Mesenchymal stem cell (in vitro differentiated cells and primary cell): ENCODE measurements around the gene PDZD2.
A peak's percentile ranks its signal among the peaks of the same experiment; 100 is the strongest.
"Not testable (repeated sequence)": the region's sequence is repeated elsewhere in the genome, so short reads cannot be mapped to it uniquely, and the experiment has no call there.

Source experiments
- DNase-seq: peaks from one replicate; pipeline ENCODE4 v3.0.0-alpha.2; 2013
- H2AFZ ChIP-seq: one replicate; pipeline ENCODE4 v1.6.1; 2013; ENCODE audit warnings: low read depth, mild to moderate bottlenecking, control low read depth, inconsistent platforms, low read length, moderate library complexity
- H2AK5ac ChIP-seq: 2 replicates; pipeline ENCODE4 v1.6.1; 2013; ENCODE audit warnings: low read length, moderate library complexity, mild to moderate bottlenecking, inconsistent platforms; ENCODE audit not compliant: severe bottlenecking
- H2BK120ac ChIP-seq: one replicate; pipeline ENCODE4 v1.6.1; 2013; ENCODE audit warnings: low read depth, mild to moderate bottlenecking, inconsistent platforms, low read length, moderate library complexity
- H2BK12ac ChIP-seq, 2 experiments: one replicate each; pipeline ENCODE4 v1.6.1; 2013; ENCODE audit warnings: inconsistent platforms in 2 of 2, low read length in 2 of 2, mild to moderate bottlenecking in 2 of 2, moderate library complexity in 2 of 2, control low read depth in 1 of 2
- H2BK15ac ChIP-seq: one replicate; pipeline ENCODE4 v1.6.1; 2013; ENCODE audit warnings: mild to moderate bottlenecking, low read depth, inconsistent platforms; ENCODE audit not compliant: poor library complexity, severe bottlenecking
- H2BK5ac ChIP-seq: 2 replicates; pipeline ENCODE4 v1.6.1; 2013; ENCODE audit warnings: low read depth, mild to moderate bottlenecking, low read length, control low read depth, inconsistent platforms; ENCODE audit not compliant: poor library complexity, severe bottlenecking
- H3K14ac ChIP-seq, 2 experiments: one replicate each; pipeline ENCODE4 v1.6.1; 2013; ENCODE audit warnings: inconsistent platforms in 2 of 2, low read length in 2 of 2, control low read depth in 1 of 2, mild to moderate bottlenecking in 1 of 2, moderate library complexity in 1 of 2
- H3K18ac ChIP-seq, 2 experiments: one replicate each; pipeline ENCODE4 v1.6.1; 2013; ENCODE audit warnings: inconsistent platforms in 2 of 2, low read length in 2 of 2, control low read depth in 1 of 2, low read depth in 1 of 2, mild to moderate bottlenecking in 1 of 2
- H3K23ac ChIP-seq, 2 experiments: one replicate each; pipeline ENCODE4 v1.6.1; 2013; ENCODE audit warnings: inconsistent platforms in 2 of 2, low read length in 2 of 2, mild to moderate bottlenecking in 2 of 2, moderate library complexity in 2 of 2, control low read depth in 1 of 2
- H3K27ac ChIP-seq: 2 replicates; pipeline ENCODE4 v1.5.1; 2013; ENCODE audit warnings: mild to moderate bottlenecking, moderate library complexity, low read length, control low read depth, inconsistent platforms; ENCODE audit not compliant: poor library complexity, severe bottlenecking
- H3K27me3 ChIP-seq, 2 experiments: 2 replicates each; pipeline versions ENCODE4 v1.6.1 to v1.7.0; 2013; ENCODE audit warnings: low read length in 2 of 2, mild to moderate bottlenecking in 2 of 2, moderate library complexity in 2 of 2, control low read depth in 1 of 2, inconsistent platforms in 1 of 2; ENCODE audit not compliant: control insufficient read depth in 1 of 2, insufficient read depth in 1 of 2
- H3K36me3 ChIP-seq, 2 experiments: 2 replicates each; pipeline versions ENCODE4 v1.6.1 to v1.7.0; 2013; ENCODE audit warnings: low read length in 2 of 2, control low read depth in 1 of 2, inconsistent platforms in 1 of 2, low read depth in 1 of 2, mild to moderate bottlenecking in 1 of 2; ENCODE audit not compliant: insufficient read depth in 2 of 2, control insufficient read depth in 1 of 2
- H3K4ac ChIP-seq, 2 experiments: one replicate each; pipeline ENCODE4 v1.6.1; 2013; ENCODE audit warnings: inconsistent platforms in 2 of 2, low read length in 2 of 2, mild to moderate bottlenecking in 2 of 2, moderate library complexity in 2 of 2, control low read depth in 1 of 2, low read depth in 1 of 2
- H3K4me1 ChIP-seq: 2 replicates; pipeline ENCODE4 v1.6.1; 2013; ENCODE audit warnings: low read depth, low read length, control low read depth; ENCODE audit not compliant: control insufficient read depth, insufficient read depth
- H3K4me2 ChIP-seq: 2 replicates; pipeline ENCODE4 v1.6.1; 2013; ENCODE audit warnings: low read length, mild to moderate bottlenecking, inconsistent platforms; ENCODE audit not compliant: poor library complexity, severe bottlenecking
- H3K4me3 ChIP-seq, 2 experiments: 2 replicates each; pipeline versions ENCODE4 v1.5.1 to v1.7.0; 2013; ENCODE audit warnings: low read length in 2 of 2, mild to moderate bottlenecking in 2 of 2, control low read depth in 1 of 2, low read depth in 1 of 2; ENCODE audit not compliant: insufficient read depth in 1 of 2
- H3K79me1 ChIP-seq: replicated peaks from 2 replicates; pipeline ENCODE4 v1.6.1; 2013; ENCODE audit warnings: mild to moderate bottlenecking, control low read depth, low read length, inconsistent platforms; ENCODE audit not compliant: poor library complexity, severe bottlenecking
- H3K9ac ChIP-seq: 2 replicates; pipeline ENCODE4 v1.7.0; 2013; ENCODE audit warnings: mild to moderate bottlenecking, low read length, moderate library complexity
- H3K9me3 ChIP-seq: 2 replicates; pipeline ENCODE4 v1.7.0; 2013; ENCODE audit warnings: mild to moderate bottlenecking, low read length; ENCODE audit not compliant: control insufficient read depth
- H4K8ac ChIP-seq: one replicate; pipeline ENCODE4 v1.6.1; 2013; ENCODE audit warnings: inconsistent platforms, mild to moderate bottlenecking, low read length, moderate library complexity
- H4K91ac ChIP-seq: one replicate; pipeline ENCODE4 v1.6.1; 2013; ENCODE audit warnings: mild to moderate bottlenecking, low read length, inconsistent platforms
- WGBS: methylation state at CpG from one replicate; pipeline ENCODE4 v1.1.7; 2013; ENCODE audit warnings: mixed read lengths; 5-methylcytosine and 5-hydroxymethylcytosine counted together

Gene PDZD2

DNA sequence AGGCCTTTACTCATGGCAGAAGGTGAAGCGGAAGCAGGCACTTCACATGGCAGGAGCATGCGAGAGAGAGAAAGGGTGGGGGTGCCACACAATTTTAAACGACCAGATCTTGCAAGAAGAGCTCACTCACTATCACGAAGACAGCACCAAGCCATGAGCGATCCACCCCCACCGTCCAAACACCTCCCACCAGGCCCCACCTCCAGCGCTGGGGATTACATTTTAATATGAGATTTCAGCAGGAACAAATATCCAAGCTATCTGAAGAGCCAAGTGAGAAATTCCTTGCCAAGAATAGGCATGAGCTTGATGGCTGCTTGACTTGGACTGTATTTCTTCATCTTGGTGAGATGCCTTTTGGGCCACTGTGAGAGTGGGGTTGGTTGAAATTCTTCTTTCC is 88.0 kb downstream of the PDZD2 start:
- Histone ChIP-seq H2BK5ac (no peak overlapping the region), H3K4me2 (no peak overlapping the region), H3K4me1 (no peaks in the 10 kb centered on the region), H3K23ac (no peak overlapping the region), H4K8ac (no peak overlapping the region), H3K79me1 (no peaks in the 10 kb centered on the region), H3K27me3 (peaks cover 0 to 2% of the 10 kb centered on the region in 2 experiments), H2BK12ac (no peak overlapping the region), H3K14ac (no peak overlapping the region), H2AK5ac (no peak overlapping the region), H2BK120ac (no peak overlapping the region), H3K9ac (no peak overlapping the region), H3K27ac (no peak overlapping the region), H2AFZ (no peak overlapping the region), H2BK15ac (no peak overlapping the region), H3K36me3 (no peaks in the 10 kb centered on the region), H3K4me3 (no peak overlapping the region), H4K91ac (no peak overlapping the region), H3K9me3 (no peaks in the 10 kb centered on the region), H3K18ac (no peak overlapping the region), H3K4ac (no peak overlapping the region)
- DNase-seq: no peak
- 84% methylated on average over 5 of the region's 7 CpGs for WGBS

DNA sequence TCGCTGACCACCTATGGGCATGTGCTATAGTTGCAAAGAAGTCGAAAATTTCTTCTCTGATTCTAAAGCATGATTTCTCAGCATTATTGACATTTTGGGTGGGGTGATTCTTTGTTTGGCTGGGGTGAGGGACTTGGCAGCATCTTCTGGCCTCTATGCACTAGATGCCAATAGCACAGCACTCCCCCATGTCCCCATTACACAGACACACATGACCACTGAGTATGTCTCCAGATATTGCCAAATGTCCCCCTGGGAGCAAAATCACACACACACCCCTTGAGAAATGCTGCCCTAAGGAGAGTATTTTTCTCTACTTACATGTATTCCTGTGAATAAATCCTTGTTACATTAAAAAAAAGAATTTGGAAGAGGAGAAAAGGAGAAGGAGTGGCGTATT is 89.1 kb downstream of the PDZD2 start:
- Histone ChIP-seq H3K18ac (no peak overlapping the region), H4K8ac (no peak overlapping the region), H2AFZ (no peak overlapping the region), H3K36me3 (no peaks in the 10 kb centered on the region), H3K4me3 (no peak overlapping the region), H3K79me1 (no peaks in the 10 kb centered on the region), H2BK15ac (no peak overlapping the region), H3K27me3 (no peaks in the 10 kb centered on the region), H3K9me3 (no peaks in the 10 kb centered on the region), H2BK12ac (no peak overlapping the region), H3K23ac (no peak overlapping the region), H3K27ac (no peak overlapping the region), H2BK120ac (no peak overlapping the region), H2AK5ac (no peak overlapping the region), H4K91ac (no peak overlapping the region), H3K14ac (no peak overlapping the region), H2BK5ac (no peak overlapping the region), H3K4me1 (no peaks in the 10 kb centered on the region), H3K4me2 (no peak overlapping the region), H3K4ac (no peak overlapping the region), H3K9ac (no peak overlapping the region)
- DNase-seq: no peak
- 75% methylated on average over 3 of the region's 3 CpGs for WGBS

GRCh38 chr5:31728806-31729205 is 89.9 kb downstream of the PDZD2 start:
- H3K4ac ChIP-seq: not testable (repeated sequence)

DNA sequence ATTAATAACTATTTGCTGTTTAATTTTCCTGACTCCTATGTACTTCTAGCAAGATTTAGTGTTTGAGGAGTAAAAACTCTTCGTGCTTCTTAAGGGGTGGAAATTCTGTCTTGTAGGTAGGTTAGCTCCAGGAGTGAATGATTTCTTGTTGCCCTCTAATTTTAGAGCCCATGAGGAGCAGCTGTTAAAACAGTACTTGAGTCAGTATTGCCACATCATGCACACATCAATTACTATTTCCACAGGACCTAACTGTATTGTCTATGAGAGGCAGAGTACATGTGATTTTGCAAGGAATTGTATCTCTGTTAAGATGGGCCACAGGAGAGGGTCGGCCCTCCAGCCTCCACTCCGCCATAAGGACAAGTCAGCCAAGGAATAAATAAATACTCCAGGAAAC is 91.2 kb downstream of the PDZD2 start:
- H3K23ac ChIP-seq: no peak overlapping the region
- no peak overlapping the region for H3K4me3 ChIP-seq
- no peaks in the 10 kb centered on the region for H3K9me3 ChIP-seq
- H3K18ac ChIP-seq: no peak overlapping the region
- peak; percentile 3 for DNase-seq
- H2BK15ac ChIP-seq: no peak overlapping the region
- no peak overlapping the region for H4K91ac ChIP-seq
- no peak overlapping the region for H2BK12ac ChIP-seq
- 75% methylated on average over 1 of the region's 3 CpGs for WGBS
- no peak overlapping the region for H3K14ac ChIP-seq
- no peak overlapping the region for H3K4ac ChIP-seq
- H2AK5ac ChIP-seq: no peak overlapping the region
- H4K8ac ChIP-seq: no peak overlapping the region
- no peaks in the 10 kb centered on the region for H3K79me1 ChIP-seq
- H2BK5ac ChIP-seq: no peak overlapping the region
- H3K9ac ChIP-seq: no peak overlapping the region
- H3K27ac ChIP-seq: no peak overlapping the region
- no peak overlapping the region for H3K4me2 ChIP-seq
- no peak overlapping the region for H2BK120ac ChIP-seq
- H3K27me3 ChIP-seq: peaks cover 0 to 13% of the 10 kb centered on the region in 2 experiments
- H2AFZ ChIP-seq: no peak overlapping the region
- no peaks in the 10 kb centered on the region for H3K36me3 ChIP-seq
- no peaks in the 10 kb centered on the region for H3K4me1 ChIP-seq

More at GRCh38 chr5:31728806-31729205, 89.9 kb downstream of the PDZD2 start:
- H3K4me3 ChIP-seq, H2AFZ ChIP-seq, H3K36me3 ChIP-seq, H3K23ac ChIP-seq, H2BK12ac ChIP-seq, H3K27me3 ChIP-seq, H3K18ac ChIP-seq, H3K9ac ChIP-seq, H2BK15ac ChIP-seq, H3K79me1 ChIP-seq, H3K9me3 ChIP-seq, H4K8ac ChIP-seq, H4K91ac ChIP-seq, H2BK120ac ChIP-seq, H2AK5ac ChIP-seq, DNase-seq, H3K4me2 ChIP-seq, H3K14ac ChIP-seq, H3K27ac ChIP-seq, H2BK5ac ChIP-seq, H3K4me1 ChIP-seq: not testable (repeated sequence)
- 97% methylated on average over 5 of the region's 10 CpGs for WGBS
